CD4-positive, alpha-beta T cell (primary cell): ENCODE results near the gene RINT1. TPM values are rescaled to one million over a fixed set of nuclear protein-coding genes. Genes with fewer than 3 reads are reported as not detected.

Experiments
- ATAC-seq: fragments of 200-7000 bp; cut with Tn5 transposase; one replicate; pipeline ENCODE4 v1.10.0; 2022; ENCODE audit warnings: mild to moderate bottlenecking; ENCODE audit not compliant: poor library complexity
- CTCF ChIA-PET: fragments of 350-600 bp; sonication (Branson Sonifier 250); formaldehyde crosslinking; loops from one replicate; lab custom pipeline; 2021; ENCODE audit warnings: antibody characterized with exemption, inconsistent platforms; lab: Charles Lee
- POLR2A ChIA-PET: fragments of 350-600 bp; sonication (Branson Sonifier 250); formaldehyde crosslinking; loops from one replicate; lab custom pipeline; 2021; ENCODE audit warnings: antibody characterized with exemption, inconsistent platforms; lab: Charles Lee
- DNase-seq, 14 experiments: peaks; one replicate each; pipeline ENCODE4 v3.0.0-alpha.2; 2013 to 2020; ENCODE audit warnings: mixed read lengths in 2 of 14
- H3K27ac ChIP-seq, 2 donors: one replicate each; pipeline versions ENCODE4 v1.5.1 to v1.7.0; 2013; ENCODE audit warnings: low read length in 2 of 2, low read depth in 1 of 2, mild to moderate bottlenecking in 1 of 2
- H3K27me3 ChIP-seq, 2 experiments: 1 replicate in 1 of 2; 2 replicates in 1 of 2; pipeline versions ENCODE4 v1.6.1 to v1.7.0; 2013; ENCODE audit warnings: low read length in 2 of 2, control low read depth in 1 of 2, mild to moderate bottlenecking in 1 of 2, moderate library complexity in 1 of 2; ENCODE audit not compliant: insufficient read depth in 2 of 2, control insufficient read depth in 1 of 2
- H3K36me3 ChIP-seq: one replicate; pipeline ENCODE4 v1.6.1; 2013; ENCODE audit warnings: low read length, control low read depth; ENCODE audit not compliant: insufficient read depth
- H3K4me1 ChIP-seq: one replicate; pipeline ENCODE4 v1.6.1; 2013; ENCODE audit warnings: low read length, control low read depth; ENCODE audit not compliant: insufficient read depth
- H3K4me3 ChIP-seq: one replicate; pipeline ENCODE4 v1.5.1; 2013; ENCODE audit warnings: mild to moderate bottlenecking, low read length, moderate library complexity
- H3K9me3 ChIP-seq, 2 experiments: 1 replicate in 1 of 2; 2 replicates in 1 of 2; pipeline versions ENCODE4 v1.6.1 to v1.7.0; 2013; ENCODE audit warnings: low read length in 2 of 2, mild to moderate bottlenecking in 2 of 2, control low read depth in 1 of 2, moderate library complexity in 1 of 2; ENCODE audit not compliant: control insufficient read depth in 1 of 2, insufficient read depth in 1 of 2
- H3K27ac Mint-ChIP-seq: one replicate; pipeline ENCODE4 v1.8.0; 2020; ENCODE audit warnings: mixed read lengths
- H3K27me3 Mint-ChIP-seq: one replicate; pipeline ENCODE4 v1.8.0; 2021; ENCODE audit warnings: mixed read lengths
- H3K36me3 Mint-ChIP-seq: one replicate; pipeline ENCODE4 v1.8.0; 2021; ENCODE audit warnings: low read depth, mixed read lengths
- H3K4me1 Mint-ChIP-seq: one replicate; pipeline ENCODE4 v1.8.0; 2021; ENCODE audit warnings: low read depth, mixed read lengths
- H3K4me3 Mint-ChIP-seq: one replicate; pipeline ENCODE4 v1.8.0; 2020; ENCODE audit warnings: mild to moderate bottlenecking, mixed read lengths
- H3K9me3 Mint-ChIP-seq: one replicate; pipeline ENCODE4 v1.8.0; 2020; ENCODE audit warnings: mixed read lengths
- intact Hi-C, 2 experiments: fragments of 100-400 bp; cut with DNase I in 1 of 2; cut with micrococcal nuclease in 1 of 2; formaldehyde crosslinking; loops; one replicate each; pipeline versions ENCODE4 v1.15.1 to v1.9.0; 2023 to 2025; cut with DNase I, micrococcal nuclease
- total RNA-seq, 174 experiments: library from RNA in 2 of 174; stranded (reverse) in 2 of 174; gene quantifications; one replicate each; pipeline ENCODE4 v1.2.3 and lab custom pipeline; 2021 to 2026
- TF ChIP-seq, protein P1 (sequence below): fragments of 200-600 bp; IDR thresholded peaks from one replicate; pipeline ENCODE4 v1.8.0; 2022; ENCODE audit warnings: antibody characterized with exemption, mild to moderate bottlenecking

The RINT1 gene
- total RNA-seq, 2 experiments from 2014 or later, result 38.0 to 39.5 TPM

DNA sequence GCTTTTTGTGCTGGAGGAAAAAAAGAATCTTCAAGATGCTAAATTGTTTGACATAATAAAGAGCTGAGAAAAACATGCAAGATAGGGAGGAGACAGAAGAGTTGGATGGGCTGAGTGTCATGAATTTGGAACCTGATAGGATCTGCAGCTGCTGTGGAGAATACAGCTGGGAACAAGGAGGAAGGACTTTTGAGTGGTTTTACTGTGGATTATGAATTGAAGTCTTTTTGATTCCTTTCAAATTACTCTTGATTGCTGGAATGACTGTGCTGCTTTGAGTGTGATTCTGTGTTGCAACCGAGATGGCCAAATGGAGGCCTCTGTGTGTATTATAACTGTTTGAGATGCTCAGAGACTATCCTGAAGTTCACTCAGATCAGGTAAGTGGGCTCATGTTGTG is 45.2 kb downstream of the RINT1 start:
- H3K36me3 Mint-ChIP-seq, result peaks cover under 1% of the 10 kb centered on the region
- ATAC-seq (no peak), DNase-seq (no peak)
- CTCF ChIA-PET, result no interaction called here
- Histone ChIP-seq H3K27me3 (peaks cover 7 to 9% of the 10 kb centered on the region in 2 experiments), H3K27ac (no peak overlapping the region), H3K4me3 (no peak overlapping the region), H3K9me3 (peaks cover 0 to 7% of the 10 kb centered on the region in 2 experiments), H3K36me3 (no peaks in the 10 kb centered on the region), H3K4me1 (peaks cover 7% of the 10 kb centered on the region)
- intact Hi-C loops, result no loop called here
- no peaks in the 10 kb centered on the region for H3K4me1 Mint-ChIP-seq
- TF ChIP-seq, protein P1, sequence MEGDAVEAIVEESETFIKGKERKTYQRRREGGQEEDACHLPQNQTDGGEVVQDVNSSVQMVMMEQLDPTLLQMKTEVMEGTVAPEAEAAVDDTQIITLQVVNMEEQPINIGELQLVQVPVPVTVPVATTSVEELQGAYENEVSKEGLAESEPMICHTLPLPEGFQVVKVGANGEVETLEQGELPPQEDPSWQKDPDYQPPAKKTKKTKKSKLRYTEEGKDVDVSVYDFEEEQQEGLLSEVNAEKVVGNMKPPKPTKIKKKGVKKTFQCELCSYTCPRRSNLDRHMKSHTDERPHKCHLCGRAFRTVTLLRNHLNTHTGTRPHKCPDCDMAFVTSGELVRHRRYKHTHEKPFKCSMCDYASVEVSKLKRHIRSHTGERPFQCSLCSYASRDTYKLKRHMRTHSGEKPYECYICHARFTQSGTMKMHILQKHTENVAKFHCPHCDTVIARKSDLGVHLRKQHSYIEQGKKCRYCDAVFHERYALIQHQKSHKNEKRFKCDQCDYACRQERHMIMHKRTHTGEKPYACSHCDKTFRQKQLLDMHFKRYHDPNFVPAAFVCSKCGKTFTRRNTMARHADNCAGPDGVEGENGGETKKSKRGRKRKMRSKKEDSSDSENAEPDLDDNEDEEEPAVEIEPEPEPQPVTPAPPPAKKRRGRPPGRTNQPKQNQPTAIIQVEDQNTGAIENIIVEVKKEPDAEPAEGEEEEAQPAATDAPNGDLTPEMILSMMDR, result no peak
- POLR2A ChIA-PET, result no interaction called here
- no peak overlapping the region for H3K27ac Mint-ChIP-seq
- peaks cover 15% of the 10 kb centered on the region for H3K27me3 Mint-ChIP-seq
- no peaks in the 10 kb centered on the region for H3K9me3 Mint-ChIP-seq
- H3K4me3 Mint-ChIP-seq, result no peak overlapping the region

DNA sequence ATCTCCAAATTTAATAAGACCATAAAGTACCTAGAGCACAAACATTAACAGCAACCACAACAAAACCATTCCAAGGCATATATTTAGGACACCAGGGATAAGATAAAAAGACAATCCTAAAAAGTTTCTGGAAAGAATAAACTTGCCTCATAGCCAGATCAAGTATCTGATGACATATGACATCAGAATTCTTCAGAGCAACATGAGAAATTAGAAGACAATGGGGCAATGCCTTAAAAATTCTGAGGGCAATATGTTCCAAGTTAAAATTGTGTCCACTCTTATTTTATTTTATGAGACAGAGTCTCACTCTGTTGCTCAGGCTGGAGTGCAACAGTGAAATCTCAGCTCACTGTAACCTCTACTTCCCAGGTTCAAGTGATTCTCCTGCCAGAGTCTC is 46.5 kb downstream of the RINT1 start:
- no peak overlapping the region for H3K27ac Mint-ChIP-seq
- ChIA-PET POLR2A (no interaction called here), CTCF (no interaction called here)
- no peaks in the 10 kb centered on the region for H3K4me1 Mint-ChIP-seq
- ATAC-seq (no peak), DNase-seq (no peak)
- no peaks in the 10 kb centered on the region for H3K36me3 Mint-ChIP-seq
- H3K4me1 ChIP-seq, result peaks cover 7% of the 10 kb centered on the region
- TF ChIP-seq, protein P1, result no peak
- no peak overlapping the region for H3K4me3 Mint-ChIP-seq
- H3K4me3 ChIP-seq, result no peak overlapping the region
- peaks cover 20% of the 10 kb centered on the region for H3K27me3 Mint-ChIP-seq
- peaks cover 9% of the 10 kb centered on the region in 2 experiments for H3K27me3 ChIP-seq
- H3K36me3 ChIP-seq, result no peaks in the 10 kb centered on the region
- no peaks in the 10 kb centered on the region for H3K9me3 Mint-ChIP-seq
- peaks cover 0 to 12% of the 10 kb centered on the region in 2 experiments for H3K9me3 ChIP-seq
- no peak overlapping the region for H3K27ac ChIP-seq
- intact Hi-C loops, result no loop called here

DNA sequence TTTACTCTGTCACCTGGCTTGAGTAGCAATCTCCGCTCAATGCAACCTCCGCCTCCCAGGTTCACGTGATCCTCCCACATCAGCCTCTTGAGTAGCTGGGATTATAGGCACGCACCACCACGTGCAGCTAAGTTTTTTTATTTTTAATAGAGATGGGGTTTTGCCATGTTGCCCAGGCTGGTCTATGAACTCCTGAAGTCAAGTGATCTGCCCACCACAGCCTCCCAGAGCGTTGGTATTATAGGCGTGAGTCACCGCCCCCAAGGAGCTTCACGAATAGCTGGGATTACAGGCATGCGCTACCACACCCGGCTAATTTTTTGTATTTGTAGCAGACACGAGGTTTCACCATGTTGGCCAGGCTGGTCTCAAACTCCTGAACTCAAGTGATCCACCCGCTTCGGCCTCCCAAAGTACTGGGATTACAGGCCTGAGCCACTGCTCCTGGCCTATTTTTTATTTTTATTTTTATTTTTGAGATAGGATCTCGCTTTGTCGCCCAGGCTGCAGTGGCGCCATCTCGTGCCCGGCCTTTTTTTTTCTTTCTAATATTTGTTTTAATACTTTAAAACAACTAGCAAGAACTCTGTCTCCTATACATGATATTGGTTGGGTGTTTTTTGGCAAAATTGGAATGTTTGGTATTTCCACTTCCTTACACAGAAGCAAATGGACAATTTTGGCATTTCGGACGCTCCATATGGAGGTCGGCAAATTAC is 48.2 kb downstream of the RINT1 start:
- POLR2A ChIA-PET, result no interaction called here

More for the DNA sequence above, 48.2 kb downstream of the RINT1 start:
- Mint-ChIP-seq H3K9me3 (no peaks in the 10 kb centered on the region), H3K36me3 (no peaks in the 10 kb centered on the region), H3K4me3 (no peak overlapping the region), H3K27me3 (peaks cover 20% of the 10 kb centered on the region), H3K4me1 (no peaks in the 10 kb centered on the region), H3K27ac (no peak overlapping the region)
- ATAC-seq (no peak), DNase-seq (no peak)
- Histone ChIP-seq H3K27ac (no peak overlapping the region), H3K9me3 (peaks cover 4 to 19% of the 10 kb centered on the region in 2 experiments), H3K27me3 (peaks cover 9% of the 10 kb centered on the region in 2 experiments), H3K4me1 (peaks cover 7% of the 10 kb centered on the region), H3K4me3 (no peak overlapping the region), H3K36me3 (no peaks in the 10 kb centered on the region)
- TF ChIP-seq, protein P1, result no peak
- CTCF ChIA-PET, result no interaction called here
- intact Hi-C loops, result no loop called here
